Panc1 (cell line): ENCODE measurements around the gene TRABD2B. TPM values are rescaled to one million over a fixed set of nuclear protein-coding genes. Genes with fewer than 3 reads are reported as not detected.

ENCODE experiments used
- ATAC-seq: fragments of 200-7000 bp; cut with Tn5 transposase; 2 replicates; pipeline ENCODE4 v1.9.1; 2020; ENCODE audit warnings: mild to moderate bottlenecking, moderate library complexity
- BruUV-seq: library from RNA; stranded (reverse); fragments of 400-500 nt; replicated peaks from 2 replicates; lab custom pipeline; 2021; lab: Mats Ljungman, UMichigan
- CTCF ChIA-PET: fragments of 300-600 bp; sonication (Branson Sonifier 250); formaldehyde crosslinking; loops from one replicate; lab custom pipeline; 2022; ENCODE audit warnings: antibody characterized with exemption; lab: Charles Lee
- POLR2A ChIA-PET: fragments of 300-600 bp; sonication (Branson Sonifier 250); formaldehyde crosslinking; loops from one replicate; lab custom pipeline; 2022; ENCODE audit warnings: antibody characterized with exemption; lab: Charles Lee
- DNase-seq: peaks from one replicate; pipeline ENCODE4 v3.0.0-alpha.2; 2010; ENCODE audit warnings: low read depth, low spot score
- H3K27ac ChIP-seq: 2 replicates; pipeline ENCODE4 v1.5.1; 2011; ENCODE audit warnings: mild to moderate bottlenecking, low read length, inconsistent platforms
- H3K27me3 ChIP-seq: fragments of 200-500 bp; sonication (Bioruptor generic); 2 replicates; pipeline ENCODE4 v1.6.0; 2014; ENCODE audit warnings: low read length, inconsistent platforms; ENCODE audit not compliant: control insufficient read depth, insufficient read depth
- H3K36me3 ChIP-seq: fragments of 200-500 bp; sonication (Bioruptor generic); 2 replicates; pipeline ENCODE4 v1.5.1; 2014; ENCODE audit warnings: inconsistent platforms, mild to moderate bottlenecking, low read length, moderate library complexity; ENCODE audit not compliant: control insufficient read depth, insufficient read depth
- H3K4me1 ChIP-seq: 2 replicates; pipeline ENCODE4 v1.5.1; 2011; ENCODE audit warnings: inconsistent platforms, mild to moderate bottlenecking, low read length, moderate library complexity; ENCODE audit not compliant: control insufficient read depth, insufficient read depth
- H3K4me3 ChIP-seq, 2 experiments: 2 replicates each; pipeline ENCODE4 v1.5.1; 2011 to 2012; ENCODE audit warnings: low read depth in 2 of 2, low read length in 2 of 2, mild to moderate bottlenecking in 2 of 2, inconsistent platforms in 1 of 2, moderate library complexity in 1 of 2
- H3K9me3 ChIP-seq: fragments of 200-500 bp; sonication (Bioruptor generic); 2 replicates; pipeline ENCODE4 v1.5.1; 2014; ENCODE audit warnings: low read depth, mild to moderate bottlenecking, inconsistent platforms, low read length, moderate library complexity; ENCODE audit not compliant: control insufficient read depth, insufficient read depth
- CTCF ChIP-seq: fragments of 450-650 bp; IDR thresholded peaks from 2 replicates; pipeline ENCODE4 v1.5.1; 2017; ENCODE audit warnings: mild to moderate bottlenecking
- POLR2AphosphoS5 ChIP-seq: IDR thresholded peaks from 2 replicates; pipeline ENCODE4 v1.6.1; 2012; ENCODE audit warnings: mild to moderate bottlenecking, low read depth, low read length, moderate library complexity
- REST ChIP-seq, 2 experiments: IDR thresholded peaks; 2 replicates each; pipeline ENCODE4 v1.6.1; 2011 to 2012; ENCODE audit warnings: low read depth in 2 of 2, control low read depth in 1 of 2, low read length in 1 of 2, mild to moderate bottlenecking in 1 of 2, moderate library complexity in 1 of 2; ENCODE audit not compliant: insufficient read depth in 1 of 2
- SIN3A ChIP-seq: IDR thresholded peaks from 2 replicates; pipeline ENCODE4 v1.6.1; 2012; ENCODE audit warnings: low read depth, mild to moderate bottlenecking, low read length, moderate library complexity, borderline replicate concordance; ENCODE audit not compliant: insufficient read depth
- TCF7L2 ChIP-seq: IDR thresholded peaks from 2 replicates; pipeline ENCODE4 v1.6.1; 2011; ENCODE audit warnings: mild to moderate bottlenecking, low read depth, low read length, inconsistent platforms
- in situ Hi-C: cut with HindIII; loops from 2 replicates; pipeline ENCODE4 v1.10.0; 2016; ENCODE audit warnings: low sequenced_read_pairs, low pct_unique_long_range_greater_than_20kb
- intact Hi-C: fragments of 100-400 bp; cut with micrococcal nuclease; formaldehyde crosslinking; loops from one replicate; pipeline ENCODE4 v1.10.0; 2022; ENCODE audit not compliant: unreplicated experiment
- total RNA-seq: library from RNA; stranded (reverse); gene quantifications from one replicate; pipeline ENCODE4 v1.2.1, GENCODE V29; 2021; ENCODE audit not compliant: unreplicated experiment

Gene TRABD2B
- total RNA-seq, 1 experiment from 2014 or later: not detected

- DNase-seq (no peak), ATAC-seq (no peak)
- no peak overlapping the region for H3K4me3 ChIP-seq
- no peak for TF ChIP-seq SIN3A
- TF ChIP-seq TCF7L2: no peak
- no peak for TF ChIP-seq CTCF
- TF ChIP-seq POLR2AphosphoS5: no peak
- TF ChIP-seq REST (IDR thresholded peaks at IDR 0.05; ENCODE audit: insufficient read depth in 1 of 2, low read depth in 2 of 2, low read length in 1 of 2): no peak
- in situ Hi-C loops (no loop called here), intact Hi-C loops (no loop called here)
- no TSS peak for BruUV-seq
- H3K27me3 ChIP-seq: no peaks in the 10 kb centered on the region
- no peaks in the 10 kb centered on the region for H3K9me3 ChIP-seq
- ChIA-PET CTCF (no interaction called here), POLR2A (no interaction called here)
- H3K4me1 ChIP-seq: no peaks in the 10 kb centered on the region
- H3K36me3 ChIP-seq: no peaks in the 10 kb centered on the region
- no peak overlapping the region for H3K27ac ChIP-seq
Measured at GRCh38 chr1:47968556-47968888, 28.7 kb downstream of the TRABD2B start.

- no peaks in the 10 kb centered on the region for H3K36me3 ChIP-seq
- no peak overlapping the region for H3K4me3 ChIP-seq
- H3K27me3 ChIP-seq: no peaks in the 10 kb centered on the region
- no peak for ATAC-seq
- in situ Hi-C loops (no loop called here), intact Hi-C loops (no loop called here)
- H3K9me3 ChIP-seq: no peaks in the 10 kb centered on the region
- no TSS peak for BruUV-seq
- no peak overlapping the region for H3K27ac ChIP-seq
- no peak for DNase-seq
- TF ChIP-seq POLR2AphosphoS5: no peak
- no peak for TF ChIP-seq CTCF
- no peak for TF ChIP-seq SIN3A
- no peak for TF ChIP-seq REST (IDR thresholded peaks at IDR 0.05; ENCODE audit: insufficient read depth in 1 of 2, low read depth in 2 of 2, low read length in 1 of 2)
- TF ChIP-seq TCF7L2: no peak
- no peaks in the 10 kb centered on the region for H3K4me1 ChIP-seq
- CTCF ChIA-PET: no interaction called here
- POLR2A ChIA-PET: no interaction called here
Measured at GRCh38 chr1:47967864-47968555, 29.2 kb downstream of the TRABD2B start.
